ENCODE results near the gene ANO3. TPM values are rescaled to one million over a fixed set of nuclear protein-coding genes. Genes with fewer than 3 reads are reported as not detected.

The ANO3 gene
- total and polyA plus RNA-seq, 2 of the 8 experiments (the other 6 are each of a cell fraction or from before 2014, with no cell fraction given) = not detected

- Histone ChIP-seq H3K27me3 (replicated peaks in 1 of 4; ENCODE audit: control insufficient read depth in 3 of 4, extremely low read depth in 1 of 4, insufficient read depth in 3 of 4, low read length in 3 of 4) (no peaks in the 10 kb centered on the region), H3K4me1 (replicated peaks in 1 of 4; ENCODE audit: control insufficient read depth in 3 of 4, insufficient read depth in 4 of 4, low read length in 3 of 4) (peaks cover 0 to 2% (median 0%) of the 10 kb centered on the region in 4 experiments; a peak in 2 of 7 replicates), H3K23me2 (ENCODE audit: low read depth, low read length) (no peaks in the 10 kb centered on the region), H2AFZ (ENCODE audit: low read length) (no peak overlapping the region), H3K27ac (ENCODE audit: low read depth, low read length) (no peak overlapping the region), H4K8ac (ENCODE audit: extremely low read depth, insufficient read depth, low read length) (no peak overlapping the region), H2AK5ac (ENCODE audit: low read depth, low read length) (no peak overlapping the region), H2BK5ac (ENCODE audit: low read depth, low read length) (no peak overlapping the region), H3K56ac (replicated peaks; ENCODE audit: insufficient read length, low read depth, low read length) (no peak overlapping the region), H3K18ac (ENCODE audit: extremely low read depth, low read length) (no peak overlapping the region), H3K14ac (ENCODE audit: insufficient read length) (no peak overlapping the region), H3K4me2 (ENCODE audit: insufficient read depth in 1 of 2, low read depth in 2 of 2, low read length in 2 of 2) (no peak overlapping the region), H3K4me3 (ENCODE audit: extremely low read depth in 1 of 4, insufficient read depth in 2 of 4, low read depth in 3 of 4, low read length in 4 of 4) (no peak overlapping the region), H2BK120ac (replicated peaks; ENCODE audit: low read depth, low read length) (no peak overlapping the region), H3K79me2 (ENCODE audit: control insufficient read depth in 1 of 2, insufficient read depth in 2 of 2, low read length in 2 of 2) (no peaks in the 10 kb centered on the region), H4K5ac (ENCODE audit: insufficient read length, low read depth, low read length) (no peak overlapping the region), H2BK12ac (ENCODE audit: low read depth, low read length) (no peak overlapping the region), H3K36me3 (ENCODE audit: control insufficient read depth in 2 of 4, insufficient read depth in 4 of 4, low read length in 3 of 4) (no peaks in the 10 kb centered on the region), H2BK20ac (ENCODE audit: low read length) (no peak overlapping the region), H2BK15ac (ENCODE audit: low read length) (no peak overlapping the region), H3K4ac (replicated peaks; ENCODE audit: insufficient read length, low read depth, low read length) (no peak overlapping the region), H3K9ac (replicated peaks in 1 of 4; ENCODE audit: extremely low read depth in 1 of 4, low read depth in 3 of 4, low read length in 3 of 4) (no peak overlapping the region), H4K91ac (replicated peaks; ENCODE audit: insufficient read length, low read length) (no peak overlapping the region), H4K20me1 (replicated peaks in 1 of 2; ENCODE audit: control insufficient read depth in 1 of 2, insufficient read depth in 2 of 2, low read length in 2 of 2) (no peaks in the 10 kb centered on the region), H3K23ac (ENCODE audit: insufficient read length) (no peak overlapping the region), H3K9me3 (ENCODE audit: insufficient read depth in 2 of 2, low read depth in 1 of 2, low read length in 1 of 2) (no peaks in the 10 kb centered on the region), H3K79me1 (ENCODE audit: low read depth, low read length) (no peaks in the 10 kb centered on the region)
- no peak for FAIRE-seq
- WGBS, 2 experiments (ENCODE audit: extremely low coverage in 1 of 2, insufficient coverage in 1 of 2, insufficient read length in 1 of 2, insufficient replicate concordance in 2 of 2, low coverage in 1 of 2, low lambda C conversion rate in 2 of 2, missing lambda C conversion rate in 1 of 2) = 86% methylated on average over 8 of the region's 9 CpGs; no CpG with 5 or more reads in 1 of the 2 experiments
- CTCF ChIA-PET (ENCODE audit: partially characterized antibody) = no interaction called here
- no peak for DNase-seq (ENCODE audit: low read depth in 1 of 2, low spot score in 2 of 2)
- POLR2A ChIA-PET (ENCODE audit: partially characterized antibody) = no interaction called here
- TF ChIP-seq KDM4A (IDR thresholded peaks at IDR 0.05; ENCODE audit: low read depth, low read length, severe bottlenecking) = no peak
- no peak for TF ChIP-seq CEBPB (IDR thresholded peaks at IDR 0.05; ENCODE audit: low read depth, low read length)
- TF ChIP-seq SIX5 (IDR thresholded peaks at IDR 0.05; ENCODE audit: low read depth, low read length) = no peak
- no peak for TF ChIP-seq TCF12 (IDR thresholded peaks at IDR 0.05; ENCODE audit: low read depth, low read length)
Measured at GRCh38 chr11:26608507-26609146, 276.7 kb downstream of the ANO3 start.
